EL (cell line): ENCODE data around the gene FDX2.
A peak's percentile ranks its signal among the peaks of the same experiment; 100 is the strongest.
"Not testable (repeated sequence)": the region's sequence is repeated elsewhere in the genome, so short reads cannot be mapped to it uniquely, and the experiment has no call there.

Experiments used
- DNase-seq: peaks from one replicate; pipeline ENCODE4 v3.0.0-alpha.2; 2016

Gene FDX2

GRCh38 chr19:10315335-10316214 lies at the start of gene FDX2:
FDX2 (minus strand) TSS chr19:10316015; CDS start chr19:10315996, 19 bp downstream.
- peak; percentile 83 for DNase-seq

- no peak for DNase-seq
These were observed 49.7 kb upstream of the FDX2 start for GRCh38 chr19:10365518-10365917.

GRCh38 chr19:10364644-10365043 lies 48.8 kb upstream of the FDX2 start:
- no peak for DNase-seq

- peak; percentile 21 for DNase-seq
These were observed 48.0 kb upstream of the FDX2 start for GRCh38 chr19:10363789-10364281.

DNA sequence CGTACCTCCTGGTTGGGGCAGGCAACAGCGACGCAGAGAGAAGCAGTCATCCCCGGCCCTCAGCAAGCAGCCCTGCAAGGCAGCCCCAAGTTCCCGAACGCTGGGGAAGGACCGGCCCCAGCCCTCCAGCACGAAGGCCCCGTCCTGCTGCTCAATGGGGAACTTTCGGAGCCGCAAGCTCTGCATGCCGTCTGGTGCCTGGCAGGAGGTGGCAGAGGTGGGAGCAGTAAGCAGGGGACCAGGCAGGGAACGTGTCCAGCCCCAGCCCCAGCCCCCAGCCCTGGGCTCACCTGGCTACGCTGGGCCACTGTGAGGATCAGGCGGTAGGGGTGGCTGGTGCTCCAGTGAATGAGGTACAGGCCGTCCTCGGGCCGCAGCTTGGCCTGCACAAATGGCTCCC lies 46.4 kb upstream of the FDX2 start:
- DNase-seq, result no peak

DNA sequence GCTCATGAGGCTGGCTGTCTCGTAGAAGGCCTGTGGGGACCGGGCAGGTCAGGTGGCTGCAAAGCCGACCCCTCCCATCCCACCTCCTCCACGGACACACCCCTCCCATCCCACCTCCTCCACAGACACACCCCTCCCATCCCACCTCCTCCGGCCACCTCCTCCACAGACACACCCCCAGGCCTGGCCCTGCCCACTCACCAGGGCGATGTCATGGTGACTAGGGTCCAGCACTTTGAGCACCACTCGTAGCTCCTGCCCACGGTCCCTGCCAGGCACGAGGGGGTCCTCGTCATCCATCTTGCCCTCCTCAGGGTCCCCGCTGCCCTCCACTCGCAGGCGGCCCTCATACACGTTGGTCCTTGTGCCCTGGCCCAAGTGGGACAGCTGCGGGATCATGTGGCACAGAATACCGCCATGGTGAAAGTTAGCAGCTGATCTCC lies 45.8 kb upstream of the FDX2 start:
- no peak for DNase-seq

- DNase-seq, result no peak
These were observed 40.6 kb upstream of the FDX2 start for GRCh38 chr19:10356431-10356830.

DNA sequence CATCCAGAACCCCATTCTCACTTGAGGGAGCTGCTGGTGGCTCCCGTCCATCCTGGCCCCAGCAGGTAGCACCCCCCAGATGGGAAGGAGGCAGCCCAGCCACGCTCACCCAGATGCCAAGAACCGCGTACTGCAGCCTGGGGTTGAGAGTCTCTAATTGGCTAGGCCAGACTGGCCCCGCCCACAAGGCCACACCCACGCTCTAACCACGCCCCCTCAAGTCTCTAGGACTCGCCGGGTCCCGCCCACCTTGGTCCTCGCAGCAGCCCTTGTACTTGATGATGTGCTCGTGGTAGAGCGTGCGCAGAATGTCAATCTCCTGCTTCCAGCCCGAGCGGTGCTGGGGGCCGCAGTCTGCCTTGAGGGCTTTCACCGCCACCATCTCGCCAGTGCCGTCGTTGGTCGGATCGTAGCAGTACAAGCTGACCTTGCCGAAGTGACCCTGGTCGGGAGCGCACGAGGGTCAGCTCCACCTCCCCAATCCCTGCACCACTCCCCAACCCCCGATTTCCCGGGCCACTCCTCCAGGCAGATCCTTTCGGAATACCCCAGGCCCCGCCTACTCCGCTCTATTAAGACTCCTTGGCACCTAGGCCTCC lies 38.1 kb upstream of the FDX2 start:
- no peak for DNase-seq

DNA sequence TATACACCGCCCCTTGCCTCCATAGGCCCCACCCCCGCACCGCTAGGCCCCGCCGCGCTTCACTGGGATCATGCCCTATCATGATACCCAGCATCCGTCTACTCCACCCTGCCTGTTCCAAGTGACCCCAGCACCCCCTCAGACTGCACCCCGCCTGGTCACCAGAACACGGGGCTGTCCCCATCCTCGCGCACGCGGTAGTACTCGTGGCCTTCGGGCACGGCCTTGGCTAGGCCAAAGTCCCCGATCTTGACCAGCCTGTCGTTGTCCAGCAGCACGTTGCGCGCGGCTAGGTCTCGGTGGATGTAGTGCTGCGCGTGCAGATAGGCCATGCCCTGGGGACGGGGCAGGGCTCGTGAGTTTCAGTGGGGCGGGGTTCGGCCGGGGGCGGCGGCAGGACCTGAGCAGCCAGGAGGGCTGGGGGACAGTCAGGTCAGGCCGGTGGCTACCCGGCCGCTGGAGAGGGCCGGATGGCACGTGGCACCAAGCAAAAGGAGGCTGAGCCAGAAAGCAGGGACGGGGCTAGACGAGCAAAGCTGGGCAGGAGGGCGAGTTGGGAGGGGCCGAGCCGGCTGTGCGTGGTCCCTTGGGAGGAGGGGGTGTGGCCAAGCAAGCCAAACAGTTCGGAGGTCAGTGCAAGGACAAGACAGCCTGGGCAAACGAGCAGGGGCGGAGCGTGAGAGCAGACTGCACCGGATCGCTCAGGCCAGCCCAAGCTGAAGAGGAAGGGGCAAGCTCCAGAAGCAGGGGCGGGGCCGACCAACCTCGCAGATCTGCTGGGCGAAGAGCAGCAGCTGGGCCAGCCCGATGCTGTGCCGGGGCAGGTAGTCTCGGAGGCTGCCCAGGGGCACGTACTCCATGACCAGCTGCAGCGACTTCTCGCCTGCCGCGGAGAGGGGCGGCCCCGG lies 37.2 kb upstream of the FDX2 start:
- no peak for DNase-seq

GRCh38 chr19:10346509-10346908 lies 30.7 kb upstream of the FDX2 start:
- DNase-seq, result no peak

- DNase-seq, result peak; percentile 70
These were observed 29.0 kb upstream of the FDX2 start for GRCh38 chr19:10344780-10345179.

GRCh38 chr19:10343495-10343894 lies 27.7 kb upstream of the FDX2 start:
- DNase-seq, result no peak

DNA sequence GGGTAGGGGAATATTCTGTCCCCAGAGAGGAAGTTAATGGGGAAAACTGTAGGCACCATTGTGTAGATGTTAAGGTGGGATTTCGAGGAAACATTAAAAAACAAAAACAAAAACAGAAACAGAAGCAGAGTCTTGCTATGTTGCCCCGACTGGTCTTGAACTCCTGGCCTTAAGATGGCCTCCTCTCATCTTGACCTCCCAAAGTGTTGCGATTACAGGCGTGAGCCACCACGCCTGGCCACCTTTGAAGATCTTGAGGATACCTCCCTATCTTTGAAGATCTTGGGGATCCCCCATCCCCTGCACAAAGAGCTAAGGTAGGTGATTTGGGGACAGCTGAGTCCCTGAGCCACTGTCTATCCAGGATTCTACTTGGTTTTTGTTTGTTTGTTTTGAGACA lies 24.2 kb upstream of the FDX2 start:
- no peak for DNase-seq

DNA sequence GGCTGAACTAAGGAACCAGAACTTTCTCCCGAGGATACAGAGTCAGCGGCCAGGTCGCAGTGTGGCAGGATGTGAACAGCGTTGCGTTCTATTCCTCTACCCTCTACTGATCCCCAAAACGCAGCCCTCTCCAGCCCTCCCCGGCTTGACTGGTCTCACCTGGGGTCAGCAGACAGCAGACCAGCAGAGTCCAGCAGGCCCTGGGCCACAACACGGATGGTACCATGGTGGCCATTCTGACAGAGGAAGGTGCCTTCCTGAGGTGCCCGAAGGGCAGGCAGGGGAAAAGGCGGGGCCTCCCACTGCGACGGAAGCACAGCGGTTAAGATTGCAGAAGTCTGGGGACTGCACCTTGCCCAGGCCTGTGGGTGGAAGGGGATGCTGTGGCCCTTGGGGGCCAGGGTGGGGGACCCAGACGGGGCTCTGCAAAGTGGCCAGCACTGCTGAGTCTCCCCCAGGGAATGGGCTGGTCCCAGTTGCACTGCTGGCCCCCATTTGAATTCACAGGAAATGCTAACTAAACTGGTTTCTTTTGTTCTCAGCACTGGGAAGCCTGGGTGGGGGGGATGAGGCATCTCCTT lies 23.7 kb upstream of the FDX2 start, which contains the start of gene ICAM3:
TSS of gene ICAM3 (minus strand) at position 245 of the 581 bp plus-strand sequence. CDS start at position 235, 10 bp downstream.
- DNase-seq, result no peak

DNA sequence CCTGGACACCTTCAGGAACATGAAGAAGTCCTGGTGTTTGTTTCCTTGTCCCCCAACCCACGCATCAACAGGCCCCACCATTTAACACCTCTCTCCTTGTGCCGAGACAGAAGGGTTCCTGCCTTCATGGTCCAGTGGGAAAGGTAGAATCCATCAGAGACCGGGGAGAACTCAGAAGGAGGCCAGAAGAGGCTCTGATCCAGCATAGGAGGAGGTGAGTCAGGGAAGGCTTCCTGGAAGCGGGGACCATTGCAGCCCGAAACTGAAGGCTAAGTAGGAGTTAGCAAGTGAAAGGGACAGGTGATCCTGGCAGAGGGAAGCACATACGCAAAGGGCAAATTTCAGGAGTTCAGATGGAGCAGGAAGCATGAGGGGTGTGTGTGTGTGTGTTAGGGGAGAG lies 23.1 kb upstream of the FDX2 start:
- no peak for DNase-seq

GRCh38 chr19:10336725-10337124 lies 20.9 kb upstream of the FDX2 start:
- DNase-seq, result not testable (repeated sequence)

DNA sequence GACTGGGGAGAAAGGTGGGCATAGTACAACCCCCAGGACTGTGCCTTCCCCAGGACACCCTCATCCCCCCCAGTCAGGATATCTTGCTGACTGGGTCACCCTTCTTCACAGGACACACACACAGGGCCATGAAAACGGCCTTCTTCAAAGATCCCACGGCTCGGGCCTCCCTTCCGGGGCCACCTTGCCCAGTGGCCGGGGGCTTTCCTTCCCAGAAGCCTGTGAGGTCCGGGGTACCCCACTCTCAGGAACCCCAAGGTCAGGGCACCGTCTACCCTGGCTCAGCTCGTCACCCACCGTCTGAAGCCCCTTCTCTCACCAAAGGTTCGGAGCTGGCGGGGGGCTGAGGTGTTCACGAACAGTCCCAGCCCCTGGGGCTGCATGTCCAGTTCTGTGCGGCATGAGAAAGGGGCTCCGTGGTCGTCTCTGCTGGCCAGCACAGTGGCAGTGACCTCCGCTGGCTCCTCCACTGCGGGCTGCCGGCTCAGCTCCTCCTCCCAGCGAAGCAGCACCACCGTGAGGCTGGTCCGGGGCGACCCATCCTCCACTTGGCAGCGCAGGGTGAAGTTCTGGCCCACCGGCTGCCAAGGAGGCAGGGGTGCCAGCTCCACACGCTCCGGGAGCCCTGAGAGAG lies 19.7 kb upstream of the FDX2 start:
- DNase-seq, result no peak

- DNase-seq, result peak; percentile 98
These were observed 19.0 kb upstream of the FDX2 start for GRCh38 chr19:10334588-10335351.

- DNase-seq, result peak; percentile 15
These were observed 18.2 kb upstream of the FDX2 start for GRCh38 chr19:10333758-10334587.
